ENCODE measurements around the gene UGCG. TPM values are rescaled to one million over a fixed set of nuclear protein-coding genes. Genes with fewer than 3 reads are reported as not detected.

Gene UGCG
- total and polyA plus RNA-seq, 10 of the 15 experiments (the other 5 are each of a cell fraction or from before 2014, with no cell fraction given): 21.7 to 96.6 (median 48.9) TPM

DNA sequence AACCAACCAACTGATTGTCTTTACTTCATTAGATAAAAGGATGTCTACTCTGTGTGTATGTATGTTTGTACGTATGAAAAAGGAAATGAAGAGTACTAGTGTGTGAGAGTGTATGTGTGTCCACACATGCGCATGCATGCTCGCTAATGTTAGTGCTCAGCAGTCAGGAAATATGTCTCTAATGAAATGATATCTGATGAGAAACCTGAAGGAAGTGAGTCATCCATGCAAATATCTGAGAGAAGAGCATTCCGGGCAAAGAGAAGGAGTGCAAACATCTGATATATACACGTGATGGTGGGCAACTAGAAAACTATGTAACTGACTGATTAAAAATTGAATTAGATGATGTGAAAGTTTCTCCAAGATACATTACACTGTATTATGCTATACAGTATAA, 29.6 kb upstream of the UGCG start (continued):
- TF ChIP-seq, protein P1, sequence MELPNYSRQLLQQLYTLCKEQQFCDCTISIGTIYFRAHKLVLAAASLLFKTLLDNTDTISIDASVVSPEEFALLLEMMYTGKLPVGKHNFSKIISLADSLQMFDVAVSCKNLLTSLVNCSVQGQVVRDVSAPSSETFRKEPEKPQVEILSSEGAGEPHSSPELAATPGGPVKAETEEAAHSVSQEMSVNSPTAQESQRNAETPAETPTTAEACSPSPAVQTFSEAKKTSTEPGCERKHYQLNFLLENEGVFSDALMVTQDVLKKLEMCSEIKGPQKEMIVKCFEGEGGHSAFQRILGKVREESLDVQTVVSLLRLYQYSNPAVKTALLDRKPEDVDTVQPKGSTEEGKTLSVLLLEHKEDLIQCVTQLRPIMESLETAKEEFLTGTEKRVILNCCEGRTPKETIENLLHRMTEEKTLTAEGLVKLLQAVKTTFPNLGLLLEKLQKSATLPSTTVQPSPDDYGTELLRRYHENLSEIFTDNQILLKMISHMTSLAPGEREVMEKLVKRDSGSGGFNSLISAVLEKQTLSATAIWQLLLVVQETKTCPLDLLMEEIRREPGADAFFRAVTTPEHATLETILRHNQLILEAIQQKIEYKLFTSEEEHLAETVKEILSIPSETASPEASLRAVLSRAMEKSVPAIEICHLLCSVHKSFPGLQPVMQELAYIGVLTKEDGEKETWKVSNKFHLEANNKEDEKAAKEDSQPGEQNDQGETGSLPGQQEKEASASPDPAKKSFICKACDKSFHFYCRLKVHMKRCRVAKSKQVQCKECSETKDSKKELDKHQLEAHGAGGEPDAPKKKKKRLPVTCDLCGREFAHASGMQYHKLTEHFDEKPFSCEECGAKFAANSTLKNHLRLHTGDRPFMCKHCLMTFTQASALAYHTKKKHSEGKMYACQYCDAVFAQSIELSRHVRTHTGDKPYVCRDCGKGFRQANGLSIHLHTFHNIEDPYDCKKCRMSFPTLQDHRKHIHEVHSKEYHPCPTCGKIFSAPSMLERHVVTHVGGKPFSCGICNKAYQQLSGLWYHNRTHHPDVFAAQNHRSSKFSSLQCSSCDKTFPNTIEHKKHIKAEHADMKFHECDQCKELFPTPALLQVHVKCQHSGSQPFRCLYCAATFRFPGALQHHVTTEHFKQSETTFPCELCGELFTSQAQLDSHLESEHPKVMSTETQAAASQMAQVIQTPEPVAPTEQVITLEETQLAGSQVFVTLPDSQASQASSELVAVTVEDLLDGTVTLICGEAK (IDR thresholded peaks at IDR 0.05; ENCODE audit: borderline replicate concordance): no peak
- TF ChIP-seq, protein P2, sequence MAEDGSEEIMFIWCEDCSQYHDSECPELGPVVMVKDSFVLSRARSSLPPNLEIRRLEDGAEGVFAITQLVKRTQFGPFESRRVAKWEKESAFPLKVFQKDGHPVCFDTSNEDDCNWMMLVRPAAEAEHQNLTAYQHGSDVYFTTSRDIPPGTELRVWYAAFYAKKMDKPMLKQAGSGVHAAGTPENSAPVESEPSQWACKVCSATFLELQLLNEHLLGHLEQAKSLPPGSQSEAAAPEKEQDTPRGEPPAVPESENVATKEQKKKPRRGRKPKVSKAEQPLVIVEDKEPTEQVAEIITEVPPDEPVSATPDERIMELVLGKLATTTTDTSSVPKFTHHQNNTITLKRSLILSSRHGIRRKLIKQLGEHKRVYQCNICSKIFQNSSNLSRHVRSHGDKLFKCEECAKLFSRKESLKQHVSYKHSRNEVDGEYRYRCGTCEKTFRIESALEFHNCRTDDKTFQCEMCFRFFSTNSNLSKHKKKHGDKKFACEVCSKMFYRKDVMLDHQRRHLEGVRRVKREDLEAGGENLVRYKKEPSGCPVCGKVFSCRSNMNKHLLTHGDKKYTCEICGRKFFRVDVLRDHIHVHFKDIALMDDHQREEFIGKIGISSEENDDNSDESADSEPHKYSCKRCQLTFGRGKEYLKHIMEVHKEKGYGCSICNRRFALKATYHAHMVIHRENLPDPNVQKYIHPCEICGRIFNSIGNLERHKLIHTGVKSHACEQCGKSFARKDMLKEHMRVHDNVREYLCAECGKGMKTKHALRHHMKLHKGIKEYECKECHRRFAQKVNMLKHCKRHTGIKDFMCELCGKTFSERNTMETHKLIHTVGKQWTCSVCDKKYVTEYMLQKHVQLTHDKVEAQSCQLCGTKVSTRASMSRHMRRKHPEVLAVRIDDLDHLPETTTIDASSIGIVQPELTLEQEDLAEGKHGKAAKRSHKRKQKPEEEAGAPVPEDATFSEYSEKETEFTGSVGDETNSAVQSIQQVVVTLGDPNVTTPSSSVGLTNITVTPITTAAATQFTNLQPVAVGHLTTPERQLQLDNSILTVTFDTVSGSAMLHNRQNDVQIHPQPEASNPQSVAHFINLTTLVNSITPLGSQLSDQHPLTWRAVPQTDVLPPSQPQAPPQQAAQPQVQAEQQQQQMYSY (CRISPR knock-in tag; IDR thresholded peaks at IDR 0.05): no peak
- TF ChIP-seq, protein P3, sequence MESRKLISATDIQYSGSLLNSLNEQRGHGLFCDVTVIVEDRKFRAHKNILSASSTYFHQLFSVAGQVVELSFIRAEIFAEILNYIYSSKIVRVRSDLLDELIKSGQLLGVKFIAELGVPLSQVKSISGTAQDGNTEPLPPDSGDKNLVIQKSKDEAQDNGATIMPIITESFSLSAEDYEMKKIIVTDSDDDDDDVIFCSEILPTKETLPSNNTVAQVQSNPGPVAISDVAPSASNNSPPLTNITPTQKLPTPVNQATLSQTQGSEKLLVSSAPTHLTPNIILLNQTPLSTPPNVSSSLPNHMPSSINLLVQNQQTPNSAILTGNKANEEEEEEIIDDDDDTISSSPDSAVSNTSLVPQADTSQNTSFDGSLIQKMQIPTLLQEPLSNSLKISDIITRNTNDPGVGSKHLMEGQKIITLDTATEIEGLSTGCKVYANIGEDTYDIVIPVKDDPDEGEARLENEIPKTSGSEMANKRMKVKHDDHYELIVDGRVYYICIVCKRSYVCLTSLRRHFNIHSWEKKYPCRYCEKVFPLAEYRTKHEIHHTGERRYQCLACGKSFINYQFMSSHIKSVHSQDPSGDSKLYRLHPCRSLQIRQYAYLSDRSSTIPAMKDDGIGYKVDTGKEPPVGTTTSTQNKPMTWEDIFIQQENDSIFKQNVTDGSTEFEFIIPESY (IDR thresholded peaks at IDR 0.05): no peak
- TF ChIP-seq POLR2AphosphoS5 (IDR thresholded peaks at IDR 0.05; ENCODE audit: low read length) (no peak), MTA2 (IDR thresholded peaks at IDR 0.05; ENCODE audit: low read depth) (no peak), FOXK2 (IDR thresholded peaks at IDR 0.05) (no peak), JUND (IDR thresholded peaks at IDR 0.05; ENCODE audit: low read depth, low read length) (no peak)
- TF ChIP-seq, protein P4, sequence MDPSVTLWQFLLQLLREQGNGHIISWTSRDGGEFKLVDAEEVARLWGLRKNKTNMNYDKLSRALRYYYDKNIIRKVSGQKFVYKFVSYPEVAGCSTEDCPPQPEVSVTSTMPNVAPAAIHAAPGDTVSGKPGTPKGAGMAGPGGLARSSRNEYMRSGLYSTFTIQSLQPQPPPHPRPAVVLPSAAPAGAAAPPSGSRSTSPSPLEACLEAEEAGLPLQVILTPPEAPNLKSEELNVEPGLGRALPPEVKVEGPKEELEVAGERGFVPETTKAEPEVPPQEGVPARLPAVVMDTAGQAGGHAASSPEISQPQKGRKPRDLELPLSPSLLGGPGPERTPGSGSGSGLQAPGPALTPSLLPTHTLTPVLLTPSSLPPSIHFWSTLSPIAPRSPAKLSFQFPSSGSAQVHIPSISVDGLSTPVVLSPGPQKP (IDR thresholded peaks at IDR 0.05; ENCODE audit: low read depth, low read length): no peak
- TF ChIP-seq, protein P5, sequence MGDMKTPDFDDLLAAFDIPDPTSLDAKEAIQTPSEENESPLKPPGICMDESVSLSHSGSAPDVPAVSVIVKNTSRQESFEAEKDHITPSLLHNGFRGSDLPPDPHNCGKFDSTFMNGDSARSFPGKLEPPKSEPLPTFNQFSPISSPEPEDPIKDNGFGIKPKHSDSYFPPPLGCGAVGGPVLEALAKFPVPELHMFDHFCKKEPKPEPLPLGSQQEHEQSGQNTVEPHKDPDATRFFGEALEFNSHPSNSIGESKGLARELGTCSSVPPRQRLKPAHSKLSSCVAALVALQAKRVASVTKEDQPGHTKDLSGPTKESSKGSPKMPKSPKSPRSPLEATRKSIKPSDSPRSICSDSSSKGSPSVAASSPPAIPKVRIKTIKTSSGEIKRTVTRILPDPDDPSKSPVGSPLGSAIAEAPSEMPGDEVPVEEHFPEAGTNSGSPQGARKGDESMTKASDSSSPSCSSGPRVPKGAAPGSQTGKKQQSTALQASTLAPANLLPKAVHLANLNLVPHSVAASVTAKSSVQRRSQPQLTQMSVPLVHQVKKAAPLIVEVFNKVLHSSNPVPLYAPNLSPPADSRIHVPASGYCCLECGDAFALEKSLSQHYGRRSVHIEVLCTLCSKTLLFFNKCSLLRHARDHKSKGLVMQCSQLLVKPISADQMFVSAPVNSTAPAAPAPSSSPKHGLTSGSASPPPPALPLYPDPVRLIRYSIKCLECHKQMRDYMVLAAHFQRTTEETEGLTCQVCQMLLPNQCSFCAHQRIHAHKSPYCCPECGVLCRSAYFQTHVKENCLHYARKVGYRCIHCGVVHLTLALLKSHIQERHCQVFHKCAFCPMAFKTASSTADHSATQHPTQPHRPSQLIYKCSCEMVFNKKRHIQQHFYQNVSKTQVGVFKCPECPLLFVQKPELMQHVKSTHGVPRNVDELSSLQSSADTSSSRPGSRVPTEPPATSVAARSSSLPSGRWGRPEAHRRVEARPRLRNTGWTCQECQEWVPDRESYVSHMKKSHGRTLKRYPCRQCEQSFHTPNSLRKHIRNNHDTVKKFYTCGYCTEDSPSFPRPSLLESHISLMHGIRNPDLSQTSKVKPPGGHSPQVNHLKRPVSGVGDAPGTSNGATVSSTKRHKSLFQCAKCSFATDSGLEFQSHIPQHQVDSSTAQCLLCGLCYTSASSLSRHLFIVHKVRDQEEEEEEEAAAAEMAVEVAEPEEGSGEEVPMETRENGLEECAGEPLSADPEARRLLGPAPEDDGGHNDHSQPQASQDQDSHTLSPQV (IDR thresholded peaks at IDR 0.05): no peak
- TF ChIP-seq, protein P6, sequence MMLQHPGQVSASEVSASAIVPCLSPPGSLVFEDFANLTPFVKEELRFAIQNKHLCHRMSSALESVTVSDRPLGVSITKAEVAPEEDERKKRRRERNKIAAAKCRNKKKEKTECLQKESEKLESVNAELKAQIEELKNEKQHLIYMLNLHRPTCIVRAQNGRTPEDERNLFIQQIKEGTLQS (IDR thresholded peaks at IDR 0.05; ENCODE audit: borderline replicate concordance, extremely low read depth, low read depth, low read length): no peak

Data from GM12878 (cell line).